HG03354 (cell line): ENCODE results near the gene IGF2BP2.
"Not testable (repeated sequence)": the region's sequence is repeated elsewhere in the genome, so short reads cannot be mapped to it uniquely, and the experiment has no call there.

ENCODE experiments used
- ATAC-seq: cut with Tn5 transposase; IDR thresholded peaks from one replicate; pipeline ENCODE4 v1.9.1; 2021; ENCODE audit warnings: mild to moderate bottlenecking; ENCODE audit not compliant: unreplicated experiment, poor library complexity, severe bottlenecking

IGF2BP2 gene

DNA sequence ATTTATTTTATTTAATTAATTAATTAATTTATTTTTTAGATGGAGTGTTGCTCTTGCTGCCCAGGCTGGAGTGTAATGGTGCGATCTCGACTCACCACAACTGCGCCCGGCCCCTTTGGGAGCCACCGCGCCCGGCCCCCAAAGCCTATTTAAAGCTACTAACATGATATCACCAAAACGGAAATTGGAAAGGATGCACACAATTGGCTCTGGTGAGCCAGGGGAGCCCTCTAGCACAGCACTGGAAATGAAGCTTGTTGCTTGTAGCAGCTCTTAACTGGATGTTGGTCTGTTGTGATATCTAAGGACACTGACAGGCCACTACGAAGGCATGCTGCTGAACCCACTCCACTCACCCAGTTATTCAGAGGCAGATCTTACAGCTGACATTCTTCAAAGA lies 104.5 kb downstream of the IGF2BP2 start:
- no peak for ATAC-seq

DNA sequence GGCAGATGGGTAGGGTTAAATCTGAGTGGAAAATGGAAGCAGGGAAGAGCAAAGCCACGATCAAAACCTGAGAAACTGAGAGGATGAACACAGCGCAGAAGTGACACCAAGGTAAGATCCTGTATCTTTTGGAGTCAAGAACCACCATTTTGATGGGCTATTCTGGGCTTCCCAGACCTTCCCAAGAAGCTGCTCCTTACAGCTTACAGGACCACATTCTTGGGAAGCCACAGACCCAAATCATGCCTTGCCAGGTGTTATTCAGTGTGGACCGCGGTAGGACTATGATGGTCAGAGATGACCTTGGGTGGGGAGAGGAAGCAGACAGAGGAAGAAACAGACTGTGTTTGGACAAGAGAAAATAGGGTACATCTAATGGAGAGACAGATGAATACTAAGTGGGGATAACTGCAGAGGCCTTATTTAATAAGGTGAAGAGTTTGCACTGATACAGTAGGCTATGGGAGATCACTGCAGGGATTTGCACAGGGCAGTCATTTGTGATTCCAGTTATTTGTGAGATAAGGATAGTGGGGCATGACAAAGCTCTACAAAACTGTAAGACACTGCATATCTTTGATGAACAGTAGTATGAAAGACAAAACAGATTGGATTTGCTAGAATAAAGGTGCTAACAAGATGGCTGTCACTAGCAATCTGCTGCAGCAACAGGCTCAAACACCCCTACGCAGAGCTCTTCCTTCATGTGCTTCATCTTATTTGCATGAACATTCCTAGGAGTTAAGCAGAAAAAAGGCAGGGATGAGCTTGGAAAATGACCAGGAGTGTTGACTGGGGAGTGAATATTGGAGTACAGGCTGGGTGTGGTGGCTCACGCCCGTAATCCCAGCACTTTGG lies 105.9 kb downstream of the IGF2BP2 start:
- no peak for ATAC-seq

GRCh38 chr3:185717627-185718402 lies 107.0 kb downstream of the IGF2BP2 start:
- no peak for ATAC-seq

DNA sequence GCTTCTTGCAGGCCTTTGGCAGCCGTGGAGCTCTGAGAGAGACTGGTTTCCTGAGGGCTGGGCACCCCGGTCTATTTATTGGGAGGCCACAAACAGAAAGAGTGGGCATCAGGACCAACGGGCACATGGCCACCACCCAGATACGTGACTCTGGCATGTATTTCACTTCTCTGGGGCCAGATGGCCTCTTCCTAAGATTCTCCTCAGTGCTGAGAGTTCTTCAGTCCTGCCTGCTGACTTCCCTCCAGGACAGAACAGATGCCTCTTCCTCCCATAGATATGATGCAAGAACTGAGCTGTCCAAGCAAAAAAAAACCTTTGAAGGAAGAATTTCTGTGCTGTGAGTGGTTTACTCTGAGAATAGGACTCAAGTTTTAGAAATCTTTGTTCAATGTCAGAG lies 107.7 kb downstream of the IGF2BP2 start:
- no peak for ATAC-seq

GRCh38 chr3:185716436-185717108 lies 108.3 kb downstream of the IGF2BP2 start:
- no peak for ATAC-seq

DNA sequence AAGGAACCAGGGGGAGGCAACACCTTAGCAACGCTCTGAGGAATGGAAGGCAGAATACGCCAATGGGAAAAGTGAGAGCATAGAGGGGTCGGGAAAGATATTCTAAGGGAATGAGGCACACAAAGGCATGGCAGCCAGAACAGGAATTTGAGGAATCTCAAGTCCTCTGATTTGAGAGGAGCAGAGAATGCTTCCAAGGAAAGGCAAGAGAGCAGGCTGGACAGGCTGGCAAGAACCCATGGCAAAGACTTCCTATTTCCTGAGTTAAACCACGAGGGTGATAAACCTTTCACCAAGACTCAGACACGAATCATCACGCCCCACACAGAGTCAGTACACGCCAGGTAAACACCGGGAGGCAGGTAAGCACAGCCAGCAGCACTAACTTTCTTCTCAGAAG lies 109.8 kb downstream of the IGF2BP2 start:
- no peak for ATAC-seq

- no peak for ATAC-seq
Measured at GRCh38 chr3:185714085-185714484, 110.8 kb downstream of the IGF2BP2 start.

DNA sequence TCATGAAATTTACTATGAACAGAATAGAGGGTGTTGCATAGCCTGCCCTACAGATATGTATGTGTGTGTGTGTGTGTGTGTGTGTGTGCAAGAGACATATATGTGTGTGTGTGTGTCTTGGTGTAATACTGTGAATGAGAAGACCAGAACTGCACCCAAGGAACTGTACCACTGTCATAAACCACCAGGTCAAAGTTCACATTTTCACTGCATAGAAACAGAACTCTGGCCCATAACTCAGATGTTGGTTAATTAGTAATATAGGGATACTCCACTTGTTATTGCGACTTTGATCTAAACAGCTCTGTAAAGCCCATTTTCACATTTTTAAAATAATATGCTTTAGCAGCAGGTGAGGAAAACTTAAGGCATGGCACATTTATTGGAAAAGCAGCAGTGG lies 111.8 kb downstream of the IGF2BP2 start:
- ATAC-seq: no peak

DNA sequence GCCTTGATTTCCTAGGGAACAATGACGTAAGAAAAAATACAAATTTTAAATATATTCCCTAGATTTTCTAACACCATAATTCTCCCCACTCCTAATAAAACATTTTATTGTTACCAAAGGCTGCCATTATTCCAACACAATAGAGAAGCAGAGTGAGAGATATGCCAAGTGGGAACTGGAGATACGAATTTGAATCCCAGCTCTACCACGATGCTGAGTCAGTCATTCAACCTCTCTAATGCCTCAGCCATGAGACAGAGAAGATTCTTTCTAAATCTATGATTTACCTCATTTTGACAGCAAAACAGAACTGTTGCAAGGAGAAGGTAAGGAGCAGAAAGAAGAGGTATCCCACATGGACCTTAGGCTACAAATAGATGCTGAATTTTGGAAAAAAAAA lies 112.5 kb downstream of the IGF2BP2 start:
- ATAC-seq: no peak

DNA sequence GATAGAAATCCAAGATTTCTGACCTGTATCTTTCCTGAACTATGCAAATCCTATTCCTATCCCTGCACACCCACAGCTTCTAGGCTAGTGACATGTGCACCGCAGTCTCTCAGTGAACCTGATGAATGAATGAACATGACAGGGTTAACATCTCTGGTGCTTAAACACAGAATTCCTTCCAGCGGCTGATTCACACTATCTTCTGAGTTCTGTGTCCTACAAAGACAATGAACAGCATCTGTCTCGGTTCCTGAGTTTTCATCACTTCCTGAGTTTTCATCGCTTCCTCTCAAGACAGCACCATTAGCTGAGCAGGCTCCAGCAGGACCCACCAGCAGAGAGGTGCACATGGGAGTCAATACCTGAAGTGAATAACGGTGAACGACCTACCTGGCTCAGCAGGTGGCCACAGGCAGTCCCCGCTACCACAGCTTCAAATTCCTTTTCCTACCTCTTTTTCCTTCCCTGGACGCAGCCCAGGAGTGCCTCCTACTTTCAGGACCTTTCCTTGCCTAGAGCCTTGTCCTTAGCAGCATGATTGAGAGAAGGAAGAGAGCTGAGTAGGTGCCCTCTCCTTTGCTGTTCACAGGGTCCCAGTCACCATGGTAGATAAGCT lies 113.5 kb downstream of the IGF2BP2 start:
- ATAC-seq: no peak

- ATAC-seq: no peak
Measured at GRCh38 chr3:185709251-185709955, 115.4 kb downstream of the IGF2BP2 start.

DNA sequence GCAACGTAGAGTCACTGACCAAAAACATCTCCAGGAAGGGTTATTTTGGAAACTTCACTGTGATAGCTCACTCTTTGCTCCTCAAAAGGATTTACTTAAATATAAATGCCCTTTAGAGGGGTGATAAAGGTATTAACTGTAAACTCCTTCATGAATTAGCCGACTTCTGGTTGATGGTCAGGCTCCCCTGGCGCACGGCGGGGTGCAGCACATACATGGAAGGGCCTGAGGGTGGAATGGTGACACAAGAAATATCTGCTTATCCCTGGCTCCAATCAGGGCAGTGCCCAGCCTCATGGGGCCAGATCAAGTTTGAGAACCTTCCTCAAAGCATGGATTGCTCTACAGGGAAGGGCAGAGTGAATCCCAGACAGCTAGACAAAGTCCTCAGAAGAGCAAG lies 116.5 kb downstream of the IGF2BP2 start:
- no peak for ATAC-seq

DNA sequence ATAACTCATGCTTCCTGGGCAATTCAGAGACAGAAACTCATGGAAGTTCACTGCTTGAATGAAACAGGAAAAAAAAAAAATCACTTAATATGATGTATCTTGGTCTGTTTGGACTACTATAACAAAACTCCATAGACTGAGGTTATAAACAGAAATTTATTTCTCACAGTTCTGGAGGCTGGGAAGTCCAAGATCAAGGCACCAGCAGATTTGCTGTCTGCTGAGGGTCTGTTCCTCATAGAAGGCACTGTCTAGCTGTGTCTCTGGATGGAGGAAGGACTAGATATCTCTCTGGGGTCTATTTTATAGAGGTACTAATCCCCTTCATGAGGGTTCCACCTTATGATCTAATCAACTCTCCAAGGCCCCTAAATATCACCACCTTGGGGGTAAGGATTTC lies 119.3 kb downstream of the IGF2BP2 start:
- no peak for ATAC-seq

- no peak for ATAC-seq
Measured at GRCh38 chr3:185702262-185703225, 122.3 kb downstream of the IGF2BP2 start.

GRCh38 chr3:185701611-185702261 lies 123.1 kb downstream of the IGF2BP2 start:
- ATAC-seq: no peak

GRCh38 chr3:185699927-185700326 lies 124.9 kb downstream of the IGF2BP2 start:
- no peak for ATAC-seq

DNA sequence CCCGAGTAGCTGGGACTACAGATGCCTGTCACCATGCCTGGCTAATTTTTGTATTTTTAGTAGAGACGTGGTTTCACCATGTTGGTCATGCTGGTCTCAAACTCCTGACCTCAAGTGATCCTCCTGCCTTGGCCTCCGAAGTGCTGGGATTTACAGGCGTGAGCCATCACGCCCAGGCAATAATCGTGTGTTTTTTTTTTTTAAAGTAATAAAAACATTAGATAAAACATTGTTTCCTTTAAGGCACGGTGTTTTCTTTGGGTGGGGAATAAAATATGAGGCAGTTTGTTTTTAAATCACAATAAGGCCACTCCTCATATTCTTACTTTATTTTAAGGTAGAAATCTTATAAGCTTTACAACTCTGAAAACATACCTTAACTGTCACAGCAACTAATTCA lies 127.6 kb downstream of the IGF2BP2 start:
- ATAC-seq: not testable (repeated sequence)

DNA sequence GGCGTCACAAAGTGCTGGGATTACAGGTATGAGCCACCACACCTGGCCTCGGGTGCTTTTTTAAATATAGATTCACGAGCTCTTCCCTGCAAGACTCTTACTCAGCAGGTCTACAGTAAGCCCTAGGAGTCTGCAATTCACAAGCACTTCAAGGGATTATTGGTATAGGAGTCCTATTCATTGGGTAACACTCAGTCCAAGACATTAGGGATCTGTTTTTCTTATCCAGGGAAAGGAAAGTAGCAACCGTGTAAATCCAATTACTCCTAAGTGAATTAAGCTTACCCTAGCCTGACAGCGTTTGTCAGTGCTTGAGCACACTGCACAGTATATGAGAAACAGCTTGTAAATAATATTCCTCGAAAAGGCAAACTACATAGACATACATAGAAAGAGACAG lies 128.8 kb downstream of the IGF2BP2 start:
- no peak for ATAC-seq
